GM19397 (cell line): Measurements from ENCODE around the gene KRT25.
"Not testable (repeated sequence)": the region's sequence is repeated elsewhere in the genome, so short reads cannot be mapped to it uniquely, and the experiment has no call there.

ENCODE experiments used
- ATAC-seq: cut with Tn5 transposase; IDR thresholded peaks from one replicate; pipeline ENCODE4 v1.9.1; 2021; ENCODE audit warnings: mild to moderate bottlenecking, moderate library complexity; ENCODE audit not compliant: unreplicated experiment

Gene KRT25

GRCh38 chr17:40760105-40761016, 5.2 kb upstream of the KRT25 start:
- ATAC-seq = no peak

- ATAC-seq = no peak
Observed at GRCh38 chr17:40753804-40754203, 1.3 kb downstream of the KRT25 start.

GRCh38 chr17:40751065-40751464, 4.1 kb downstream of the KRT25 start:
- no peak for ATAC-seq

- no peak for ATAC-seq
Observed at GRCh38 chr17:40750391-40750790, 4.7 kb downstream of the KRT25 start.

- ATAC-seq = not testable (repeated sequence)
Observed at GRCh38 chr17:40748666-40749065, 6.5 kb downstream of the KRT25 start.

GRCh38 chr17:40738553-40738952, 16.6 kb downstream of the KRT25 start:
- ATAC-seq = no peak

- ATAC-seq = no peak
Observed at GRCh38 chr17:40735016-40735415, 20.1 kb downstream of the KRT25 start.

GRCh38 chr17:40734018-40734417, 21.1 kb downstream of the KRT25 start:
- ATAC-seq = no peak

- no peak for ATAC-seq
Observed at GRCh38 chr17:40730970-40731369, 24.2 kb downstream of the KRT25 start.

GRCh38 chr17:40727447-40728231, 27.5 kb downstream of the KRT25 start:
- ATAC-seq = no peak

- no peak for ATAC-seq
Observed at GRCh38 chr17:40726919-40727318, 28.2 kb downstream of the KRT25 start.

- no peak for ATAC-seq
Observed at GRCh38 chr17:40724656-40725055, 30.5 kb downstream of the KRT25 start.

- ATAC-seq = no peak
Observed at GRCh38 chr17:40722241-40722640, 32.9 kb downstream of the KRT25 start.

- ATAC-seq = no peak
Observed at GRCh38 chr17:40720899-40721298, 34.2 kb downstream of the KRT25 start.

GRCh38 chr17:40718930-40719329, 36.2 kb downstream of the KRT25 start:
- ATAC-seq = no peak

GRCh38 chr17:40717776-40718175, 37.4 kb downstream of the KRT25 start:
- ATAC-seq = no peak

- no peak for ATAC-seq
Observed at GRCh38 chr17:40714473-40714872, 40.7 kb downstream of the KRT25 start.

- ATAC-seq = no peak
Observed at GRCh38 chr17:40707745-40708144, 47.4 kb downstream of the KRT25 start.

- no peak for ATAC-seq
Observed at GRCh38 chr17:40705584-40705983, 49.5 kb downstream of the KRT25 start.

GRCh38 chr17:40703652-40704051, 51.5 kb downstream of the KRT25 start, which contains the start of gene KRT24:
TSS of gene KRT24 (minus strand) at chr17:40703752. CDS start at chr17:40703693, 59 bp downstream.
- no peak for ATAC-seq

- no peak for ATAC-seq
Observed at GRCh38 chr17:40702271-40702670, 52.9 kb downstream of the KRT25 start.

GRCh38 chr17:40699853-40700252, 55.3 kb downstream of the KRT25 start:
- no peak for ATAC-seq
